DMS153 treated with DMSO at 0.1 percent for 48 hours (cell line): Measurements from ENCODE around the gene RIPOR2.

Source experiments
- DNase-seq: peaks from one replicate; lab custom pipeline; 2025; ENCODE audit not compliant: unreplicated experiment; lab: John Stamatoyannopoulos, UW

Gene RIPOR2

DNA sequence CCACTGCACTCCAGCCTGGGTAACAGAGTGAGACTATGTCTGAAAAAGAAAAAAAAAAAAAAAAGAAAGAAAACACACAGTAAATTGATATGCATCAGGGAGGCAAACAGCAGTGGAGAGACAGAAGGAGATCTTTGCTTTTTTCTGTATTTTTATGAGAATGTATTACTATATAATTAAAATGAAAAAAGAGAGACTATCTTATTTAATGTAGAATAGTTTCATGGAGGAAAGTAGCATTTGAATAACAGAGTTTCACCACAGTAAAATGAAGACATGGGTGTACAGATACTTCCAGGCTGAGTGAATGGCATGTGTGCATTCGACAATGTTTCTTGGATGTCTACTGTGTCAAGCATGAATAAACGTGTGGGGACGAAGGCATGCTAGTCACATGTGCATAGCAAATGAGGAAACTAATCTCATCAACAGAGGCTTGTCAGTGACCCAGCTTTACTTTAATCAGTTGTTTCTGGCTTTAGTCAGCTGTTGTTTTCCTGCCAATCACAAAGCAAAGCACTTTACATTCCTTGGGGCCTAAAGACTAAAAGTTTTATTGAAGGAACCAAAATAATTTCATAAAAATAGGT, 81.6 kb downstream of the RIPOR2 start:
- DNase-seq: no peak

DNA sequence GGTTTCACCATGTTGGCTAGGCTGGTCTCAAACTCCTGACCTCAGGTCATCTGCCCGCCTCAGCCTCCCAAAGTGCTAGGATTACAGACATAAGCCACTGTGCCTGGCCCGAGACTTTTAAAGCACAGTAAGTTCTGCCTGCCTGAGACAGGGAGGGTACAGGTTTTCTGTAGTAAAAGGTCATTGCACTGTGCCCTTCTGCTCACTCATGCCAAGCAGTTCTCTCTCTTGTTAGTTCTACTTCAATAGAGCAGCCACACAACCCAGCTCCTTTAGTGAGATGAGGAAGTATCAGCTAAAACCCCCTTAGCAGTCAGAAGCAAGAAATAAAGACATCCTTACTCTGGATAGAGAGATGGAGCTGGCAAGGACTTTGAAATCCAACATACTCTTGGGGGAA, 84.7 kb downstream of the RIPOR2 start:
- DNase-seq: no peak

DNA sequence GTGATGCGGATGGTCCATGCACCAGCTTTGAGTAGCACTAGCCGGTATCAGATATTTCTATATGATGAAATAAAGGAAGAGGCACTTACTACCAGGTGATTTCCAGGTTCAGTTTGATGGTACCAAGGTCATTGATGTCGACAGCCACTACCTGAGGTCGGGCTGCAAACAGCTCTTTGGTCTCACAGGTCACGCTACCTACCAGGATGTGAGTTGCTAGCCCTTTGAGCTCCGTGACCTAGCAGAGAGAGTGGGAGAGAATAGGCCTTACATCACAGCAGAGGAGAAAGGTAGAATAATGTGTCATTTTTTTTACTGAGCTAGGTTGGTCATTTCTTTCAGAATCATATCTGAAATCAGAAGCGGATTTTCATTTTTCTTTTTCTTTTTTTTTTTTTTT, 86.0 kb downstream of the RIPOR2 start:
- DNase-seq: no peak

DNA sequence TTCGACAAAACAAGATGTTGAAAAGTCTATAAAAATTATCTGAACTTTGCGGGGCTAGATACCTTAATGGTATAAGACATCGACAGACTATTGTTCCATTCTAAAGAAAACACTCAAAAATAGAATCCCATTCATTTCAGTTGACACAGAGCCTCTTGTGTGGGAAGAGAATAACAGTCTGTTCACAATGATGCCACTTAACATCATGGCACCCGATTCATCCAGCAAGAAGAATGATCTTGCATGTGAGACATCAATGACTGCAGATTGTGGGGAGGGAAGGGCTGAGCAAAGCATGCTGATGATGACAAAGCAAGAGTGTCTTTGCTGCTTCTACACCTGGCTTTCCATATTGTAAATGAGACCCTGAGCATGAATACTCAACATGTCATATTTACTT, 87.3 kb downstream of the RIPOR2 start:
- DNase-seq: no peak

DNA sequence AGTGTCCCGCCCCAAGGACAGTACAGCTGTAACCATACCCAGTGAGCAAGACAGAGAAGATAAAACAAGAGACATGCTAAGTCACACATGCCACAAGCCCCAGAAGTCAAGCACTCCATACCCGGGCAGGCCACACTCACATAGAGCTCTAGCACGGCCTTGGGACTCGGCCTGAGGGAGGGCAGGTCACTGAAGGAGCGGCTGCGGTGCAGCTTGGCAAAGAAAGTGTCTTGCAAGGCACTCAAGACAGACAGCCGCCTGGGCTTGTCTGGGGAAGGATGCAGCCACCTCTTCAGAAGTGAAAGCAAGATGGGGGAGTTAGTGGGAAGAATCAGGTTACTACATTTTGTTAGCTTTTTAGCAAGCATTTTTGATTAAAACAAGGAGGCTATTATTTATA, 88.4 kb downstream of the RIPOR2 start:
- no peak for DNase-seq

DNA sequence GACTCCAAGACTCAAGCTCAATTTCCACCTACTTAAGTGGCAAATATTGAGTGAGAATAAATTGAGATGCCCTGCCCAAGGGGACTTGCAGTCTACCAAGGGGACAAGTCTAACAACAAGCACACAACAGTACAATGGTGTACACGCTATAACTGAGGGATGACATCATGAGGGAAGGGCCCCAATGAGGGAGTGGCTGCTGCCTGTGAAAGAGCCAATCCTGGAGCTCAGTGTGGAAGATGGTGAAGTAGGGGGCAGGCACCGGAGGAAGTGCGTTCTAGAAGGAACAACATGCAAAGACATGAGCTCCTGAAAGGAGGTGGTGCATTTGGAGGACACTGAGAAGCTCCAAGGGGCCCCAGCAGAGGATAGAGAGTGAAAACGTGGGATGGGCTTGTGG, 90.2 kb downstream of the RIPOR2 start:
- no peak for DNase-seq

DNA sequence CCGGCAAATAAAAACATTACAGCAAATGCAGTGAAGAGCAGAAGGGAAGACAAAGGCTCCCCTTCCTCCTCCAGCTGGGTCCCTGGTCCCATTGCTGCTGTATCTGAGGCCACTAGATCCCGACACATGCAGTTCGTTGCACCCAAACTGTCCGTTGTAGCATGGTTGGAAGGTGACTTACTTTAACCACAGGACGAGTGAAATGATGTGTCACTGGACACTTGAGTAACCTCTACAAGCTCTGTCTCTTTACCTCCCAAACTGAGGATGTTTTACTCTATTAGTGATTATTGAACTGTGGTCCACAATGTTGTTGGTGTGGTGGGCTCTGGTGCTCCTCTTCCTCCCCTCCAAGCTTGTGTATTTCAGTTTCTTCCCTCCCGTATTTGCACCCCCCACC, 90.9 kb downstream of the RIPOR2 start:
- DNase-seq: no peak

DNA sequence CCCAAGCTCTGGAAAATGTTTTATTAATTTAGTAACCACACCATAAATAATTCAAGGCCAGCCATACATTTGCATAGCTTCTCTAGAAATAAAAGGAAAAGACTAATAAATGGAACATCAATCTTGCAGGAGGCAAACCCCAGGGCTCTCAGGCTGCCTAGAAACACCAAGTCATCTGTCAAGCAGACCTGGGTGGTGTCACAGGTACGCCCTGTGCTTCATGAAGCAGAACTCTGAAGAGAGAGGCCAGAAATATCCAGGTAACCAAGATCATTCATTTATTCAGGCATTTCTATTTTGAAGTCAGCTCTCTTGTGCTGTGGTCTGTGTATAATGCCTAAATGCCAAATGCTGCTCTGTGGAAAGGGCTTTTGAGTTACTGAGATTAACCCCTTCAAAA, 91.7 kb downstream of the RIPOR2 start:
- no peak for DNase-seq

DNA sequence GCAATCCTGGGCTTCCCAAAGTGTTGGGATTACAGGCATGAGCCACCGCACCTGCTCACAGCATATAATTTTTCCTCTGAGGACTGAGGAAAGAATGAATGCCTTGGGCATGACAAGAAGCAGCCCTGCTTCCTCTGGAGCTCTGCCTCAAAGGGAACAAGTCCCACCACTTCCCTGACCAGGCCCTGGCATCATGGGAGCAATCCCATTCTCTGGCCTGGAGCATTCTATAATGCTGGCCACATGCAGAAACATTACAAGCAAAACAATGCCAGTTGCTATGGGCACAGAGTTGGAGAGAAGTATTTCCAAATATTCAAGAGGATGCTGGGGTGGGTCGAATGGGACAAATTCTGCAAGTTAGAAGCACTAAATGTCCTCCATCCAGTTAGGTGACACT, 95.6 kb downstream of the RIPOR2 start:
- DNase-seq: no peak

DNA sequence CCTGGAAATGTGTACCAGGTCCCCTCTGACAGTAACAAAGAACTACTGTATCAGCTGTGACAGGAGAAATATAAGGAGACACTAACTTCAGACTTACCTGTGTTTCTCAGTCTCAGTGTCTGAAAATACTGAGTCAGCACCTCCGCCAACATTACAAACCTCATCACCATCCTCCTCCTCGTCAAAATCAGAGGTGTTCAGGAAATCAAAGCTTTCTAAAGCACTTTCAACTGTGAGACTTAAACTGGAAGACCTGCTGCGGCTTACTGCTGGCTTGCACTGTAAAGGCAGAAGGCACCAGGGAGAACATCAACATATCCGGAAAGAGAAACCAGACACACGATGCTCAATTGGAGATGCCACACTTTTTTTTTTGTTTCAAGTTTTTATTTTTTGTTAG, 96.8 kb downstream of the RIPOR2 start:
- no peak for DNase-seq

DNA sequence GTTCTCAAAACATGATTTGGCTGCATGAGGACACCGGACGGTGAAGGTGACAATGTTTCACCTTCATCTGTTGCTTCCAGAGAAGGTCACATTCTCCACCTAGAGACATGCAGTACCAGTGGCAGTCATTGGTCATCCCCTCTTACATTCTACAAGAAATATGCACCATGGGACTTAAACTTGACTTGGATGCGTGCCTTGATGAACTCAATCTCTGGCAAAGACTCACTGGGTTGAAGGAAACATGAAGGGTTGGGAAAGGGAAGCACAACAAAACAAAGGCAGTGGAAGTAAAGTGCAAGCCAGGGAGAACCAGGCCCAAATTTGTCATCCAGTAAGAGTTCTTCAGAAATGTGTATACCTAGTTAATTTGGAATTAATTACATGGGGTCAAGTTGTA, 97.7 kb downstream of the RIPOR2 start:
- no peak for DNase-seq

DNA sequence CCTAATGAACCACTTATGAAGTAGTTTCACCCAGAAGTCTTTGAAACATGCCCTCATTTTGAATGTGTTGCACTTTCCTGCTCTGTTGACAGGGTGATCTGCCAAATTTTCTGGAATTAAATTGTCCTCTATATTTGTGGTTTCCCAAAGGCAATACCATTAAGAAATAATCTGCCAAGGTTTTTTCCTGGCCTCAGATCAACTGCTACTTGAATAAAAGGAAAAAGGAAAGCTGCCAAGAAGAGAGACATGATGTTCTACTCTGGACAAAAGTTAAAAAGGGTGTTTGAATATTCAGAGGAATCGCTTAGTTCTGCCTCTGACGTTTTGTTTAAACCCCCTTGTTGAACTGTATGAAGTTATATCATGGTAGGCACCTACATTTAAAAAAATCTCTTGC, 99.7 kb downstream of the RIPOR2 start:
- DNase-seq: no peak

DNA sequence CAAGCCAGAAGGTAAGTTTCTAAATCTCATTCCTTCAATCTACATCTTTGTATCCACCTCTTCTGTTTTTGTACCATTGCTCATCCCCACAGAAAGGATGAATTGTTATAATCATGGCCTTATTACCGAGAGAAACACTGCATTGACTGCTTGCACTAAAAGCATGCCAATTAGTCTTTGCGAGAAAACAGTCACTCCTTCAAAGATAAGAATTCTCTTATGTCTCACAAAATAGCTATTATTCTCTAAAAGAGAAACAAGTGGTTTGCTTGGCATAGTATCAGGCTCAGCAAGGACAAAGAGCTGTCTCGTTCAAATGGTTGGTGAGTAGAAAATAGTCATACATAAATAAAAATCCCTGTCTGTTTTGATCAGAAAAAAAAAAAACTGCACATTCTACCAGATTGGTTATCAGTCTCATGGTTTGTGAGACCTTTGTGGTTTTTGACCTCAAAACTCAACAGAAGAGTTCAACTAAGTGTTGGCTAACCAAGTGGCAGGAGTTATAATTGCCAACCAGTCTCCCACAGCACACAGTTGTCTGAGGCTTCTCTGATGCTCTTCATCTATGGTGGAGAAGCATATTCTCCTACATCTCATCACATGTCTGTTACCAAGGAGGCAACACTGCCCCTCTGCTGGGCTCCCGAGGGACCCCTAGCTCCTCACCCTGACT, 101.9 kb downstream of the RIPOR2 start:
- no peak for DNase-seq

DNA sequence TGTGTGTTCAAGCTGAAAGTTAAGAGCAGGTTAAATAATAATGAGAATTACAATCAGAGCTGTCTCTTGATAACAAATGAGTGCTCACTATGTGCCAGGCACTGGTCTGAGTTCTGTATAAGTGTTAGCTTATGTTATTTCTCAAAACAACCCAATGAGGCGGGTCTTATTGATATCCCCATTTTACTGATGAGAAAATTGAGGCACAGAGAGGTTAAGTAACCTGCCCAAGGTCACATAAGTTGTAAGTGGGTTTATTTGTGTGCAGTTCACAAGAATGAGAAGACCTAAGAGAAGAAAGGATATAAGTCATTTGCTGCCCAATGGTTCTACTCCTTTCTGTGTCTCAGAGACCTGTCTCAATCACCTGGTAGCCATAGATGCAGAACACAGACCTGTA, 103.0 kb downstream of the RIPOR2 start:
- no peak for DNase-seq

DNA sequence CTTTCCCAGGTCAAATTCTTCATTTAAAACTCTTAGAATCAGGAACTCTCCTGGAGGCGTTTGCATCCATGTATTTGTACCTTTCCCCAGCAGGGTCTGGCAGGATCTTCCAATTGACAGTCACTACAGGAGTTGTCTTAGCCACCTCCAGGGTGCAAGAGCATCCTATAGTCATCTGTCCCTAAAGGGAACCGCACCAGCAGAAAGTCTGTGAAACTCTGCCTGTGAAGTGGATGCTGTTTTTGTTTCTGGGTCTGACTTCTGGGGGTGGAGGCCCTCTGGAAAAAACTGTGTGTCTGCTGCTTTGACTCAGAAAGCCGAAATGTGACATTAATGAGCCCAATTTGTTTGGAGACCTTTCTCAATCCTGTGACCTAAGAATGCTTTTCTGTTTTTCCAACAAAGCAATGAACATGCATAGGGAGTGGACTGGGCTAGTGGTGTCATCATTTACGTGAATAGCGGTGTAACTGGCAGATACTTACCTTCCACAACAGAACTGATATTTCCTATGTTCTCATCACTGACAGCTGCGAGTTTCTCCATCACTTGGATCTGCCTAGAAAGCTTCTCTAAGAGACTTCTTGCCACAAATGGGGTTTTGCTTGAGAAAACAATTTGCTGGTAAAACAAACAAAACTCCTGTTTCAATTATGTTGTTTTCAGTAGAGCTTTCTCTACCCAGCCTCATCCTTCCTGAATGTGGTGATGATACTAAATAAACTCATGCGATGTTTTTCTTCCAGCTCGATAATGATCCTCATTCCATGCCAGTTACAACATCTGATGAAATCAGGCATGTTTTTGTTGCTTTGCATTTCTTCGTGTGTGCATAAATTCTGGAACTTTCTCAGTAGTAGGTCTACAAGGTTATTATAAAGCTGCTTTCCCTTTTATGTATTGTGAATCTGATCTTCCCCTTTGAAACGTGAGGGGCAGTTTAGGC, 103.7 kb downstream of the RIPOR2 start:
- DNase-seq: no peak

DNA sequence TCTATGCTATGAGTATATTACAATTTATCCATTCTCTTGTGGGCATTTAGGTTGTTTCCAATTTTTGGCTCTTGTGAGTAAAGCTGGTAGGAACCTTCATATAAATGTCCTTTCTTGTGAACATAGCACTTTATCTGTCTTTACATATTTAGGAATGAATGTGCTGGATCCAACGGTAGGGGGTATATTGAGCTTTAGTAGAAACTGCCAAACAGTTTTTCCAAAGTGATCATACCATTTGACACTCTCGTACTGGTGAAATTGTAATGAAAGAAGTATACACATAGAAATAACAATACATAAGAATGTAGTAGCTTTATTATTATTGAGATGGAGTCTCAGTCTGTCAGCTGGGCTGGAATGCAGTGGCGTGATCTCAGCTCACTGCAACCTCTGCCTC, 106.1 kb downstream of the RIPOR2 start:
- DNase-seq: no peak

DNA sequence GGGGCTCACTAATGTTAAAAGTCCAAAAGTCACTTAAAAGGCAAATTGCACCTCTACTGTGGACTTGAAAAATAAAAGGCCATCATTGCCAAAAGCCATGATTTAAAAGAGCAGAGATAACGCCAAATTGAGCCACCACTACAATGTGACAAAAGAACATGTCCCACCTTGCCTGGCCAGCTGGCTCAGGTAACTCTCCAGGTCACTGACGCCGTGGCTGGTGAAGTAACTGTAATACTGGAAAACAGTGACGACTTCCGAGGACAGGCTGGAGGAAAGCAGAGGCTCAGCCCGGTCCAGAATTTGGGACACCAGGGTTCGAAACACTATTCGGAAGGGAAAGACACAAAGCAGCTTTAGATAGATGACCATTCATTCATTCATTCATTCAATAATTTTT, 107.8 kb downstream of the RIPOR2 start:
- DNase-seq: no peak

DNA sequence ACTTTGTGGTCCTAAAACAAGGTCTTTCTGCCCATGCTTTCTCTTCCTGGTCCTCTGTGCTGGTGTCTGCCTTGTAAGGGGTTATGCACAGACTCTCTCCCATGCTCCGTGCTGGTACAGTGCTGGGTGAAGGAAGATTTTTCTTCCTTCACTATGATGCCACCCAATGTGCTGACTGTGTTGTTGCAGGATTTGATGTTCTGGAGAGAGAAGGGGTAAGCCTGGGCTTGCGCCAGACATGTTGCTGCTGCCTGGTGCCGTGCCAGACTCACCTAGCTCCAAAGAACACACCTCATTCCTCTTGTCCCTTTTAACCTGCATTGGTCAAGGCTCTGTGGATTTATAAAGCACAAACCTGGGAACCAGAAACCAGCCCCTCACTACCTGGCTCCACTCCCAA, 108.6 kb downstream of the RIPOR2 start:
- no peak for DNase-seq

DNA sequence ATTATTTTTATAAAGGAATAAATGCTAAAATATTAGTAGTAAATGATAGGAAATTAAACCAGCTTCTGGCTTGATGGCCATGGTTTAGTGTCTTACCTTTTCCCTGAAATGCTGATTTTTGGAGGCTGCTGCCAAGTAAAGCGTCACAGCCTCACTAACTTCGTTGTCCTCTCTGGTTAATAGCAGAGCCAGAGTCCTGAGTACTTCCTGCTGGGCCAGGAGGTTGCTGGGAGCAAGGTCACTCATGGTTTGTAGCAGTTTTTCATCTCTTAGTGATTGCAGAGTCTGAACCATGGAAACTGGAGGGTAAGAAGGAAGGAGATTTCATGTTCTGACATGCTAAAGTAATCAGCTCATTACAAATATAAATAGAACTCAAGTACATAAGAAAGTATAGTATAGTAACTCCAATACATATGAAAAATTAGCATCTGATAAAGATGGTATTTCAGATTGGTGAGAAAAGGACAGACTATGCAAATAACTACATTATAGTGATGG, 110.6 kb downstream of the RIPOR2 start:
- no peak for DNase-seq

DNA sequence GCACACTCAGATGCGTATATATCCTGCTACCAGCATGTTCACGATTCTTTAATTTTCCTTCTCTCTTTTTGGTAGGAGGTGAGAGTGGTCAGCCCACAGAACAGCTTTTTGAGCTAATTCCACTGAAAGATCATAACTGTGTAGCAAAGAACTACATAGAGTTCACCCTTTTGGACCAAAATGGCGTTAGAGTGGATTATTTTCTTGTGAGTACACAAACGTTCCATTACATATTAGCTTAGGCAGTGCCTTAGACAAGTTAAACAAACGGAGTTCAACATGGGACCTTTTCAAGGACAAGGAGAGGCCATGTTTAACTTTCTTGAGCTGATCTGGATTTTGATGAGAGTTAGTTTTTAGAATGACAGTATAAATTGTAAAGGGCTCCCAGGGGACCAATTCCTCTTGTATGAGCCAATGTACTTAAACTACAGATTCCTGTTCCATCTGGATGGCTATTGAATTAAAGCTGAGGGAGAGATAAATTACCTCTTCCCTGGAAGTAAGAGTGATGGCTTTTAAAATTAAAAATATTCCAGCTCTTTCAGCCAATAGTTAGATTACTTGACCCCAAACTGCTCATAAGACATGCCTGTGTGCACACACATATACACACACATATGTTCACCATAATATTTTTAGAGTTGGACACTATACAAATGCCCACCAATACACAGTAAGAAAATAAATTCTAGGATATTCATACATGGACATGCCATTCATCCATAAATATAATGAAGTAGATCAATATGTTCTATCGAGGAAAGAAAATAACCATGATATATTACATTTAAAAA, 111.4 kb downstream of the RIPOR2 start:
- DNase-seq: no peak

DNA sequence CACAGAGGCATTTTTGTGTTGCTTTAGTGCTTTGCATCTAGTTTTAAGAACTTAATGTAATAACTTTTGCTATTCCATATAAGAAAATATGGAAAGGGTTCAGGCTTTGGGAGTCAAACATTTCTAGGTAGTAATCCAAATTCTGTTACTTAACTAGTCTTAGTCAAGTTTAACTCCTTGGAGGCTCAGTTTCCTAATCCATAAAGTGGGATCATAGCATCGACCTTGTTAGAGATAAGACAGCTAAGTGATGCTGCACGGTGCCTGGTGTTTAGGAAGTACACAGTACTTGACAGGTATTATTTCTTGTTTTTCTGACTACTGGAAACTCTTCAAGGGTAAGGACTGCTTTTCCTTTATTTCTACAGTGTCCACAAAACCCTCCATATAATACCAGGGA, 112.6 kb downstream of the RIPOR2 start:
- no peak for DNase-seq
